MCF 10A (cell line): Measurements from ENCODE around the gene TBX5. TPM values are rescaled to one million over a fixed set of nuclear protein-coding genes. Genes with fewer than 3 reads are reported as not detected.

Source experiments
- BruUV-seq: library from RNA; stranded (reverse); fragments of 400-500 nt; replicated peaks from 2 replicates; lab custom pipeline; 2021; lab: Mats Ljungman, UMichigan
- CTCF ChIA-PET: fragments of 300-600 bp; sonication (Branson Sonifier 250); formaldehyde crosslinking; extraction: SDS; loops from one replicate; lab custom pipeline; 2021; ENCODE audit warnings: antibody characterized with exemption, inconsistent platforms; lab: Yijun Ruan, JAX
- POLR2A ChIA-PET: fragments of 300-600, 350-650 bp; sonication (Branson Sonifier 250); formaldehyde crosslinking; extraction: SDS; loops from one replicate; lab custom pipeline; 2020; ENCODE audit warnings: antibody characterized with exemption, inconsistent platforms; lab: Yijun Ruan, JAX
- DNase-seq: peaks from one replicate; pipeline ENCODE4 v3.0.0-alpha.2; 2018; ENCODE audit not compliant: unreplicated experiment
- H3K27ac Mint-ChIP-seq: one replicate; pipeline ENCODE4 v1.8.0; 2022; ENCODE audit warnings: mild to moderate bottlenecking, low read depth, mixed read lengths; ENCODE audit not compliant: unreplicated experiment
- H3K27me3 Mint-ChIP-seq: one replicate; pipeline ENCODE4 v1.8.0; 2022; ENCODE audit warnings: mixed read lengths; ENCODE audit not compliant: insufficient read depth, unreplicated experiment
- H3K36me3 Mint-ChIP-seq: one replicate; pipeline ENCODE4 v1.8.0; 2022; ENCODE audit warnings: mild to moderate bottlenecking, moderate library complexity, mixed read lengths; ENCODE audit not compliant: insufficient read depth, unreplicated experiment
- H3K4me1 Mint-ChIP-seq: one replicate; pipeline ENCODE4 v1.8.0; 2022; ENCODE audit warnings: mixed read lengths; ENCODE audit not compliant: insufficient read depth, unreplicated experiment
- H3K4me3 Mint-ChIP-seq: one replicate; pipeline ENCODE4 v1.8.0; 2022; ENCODE audit warnings: mild to moderate bottlenecking, moderate library complexity, mixed read lengths; ENCODE audit not compliant: unreplicated experiment
- H3K9me3 Mint-ChIP-seq: one replicate; pipeline ENCODE4 v1.8.0; 2022; ENCODE audit warnings: mixed read lengths; ENCODE audit not compliant: unreplicated experiment
- intact Hi-C: fragments of 100-400 bp; cut with micrococcal nuclease; formaldehyde crosslinking; loops from 2 replicates; pipeline ENCODE4 v1.14.1; 2022
- total RNA-seq: library from RNA; stranded (reverse); gene quantifications from 2 replicates; pipeline ENCODE4 v1.2.3, GENCODE V29; 2022
- TF ChIP-seq, protein P1 (sequence below): fragments of 200-600 bp; IDR thresholded peaks from one replicate; pipeline ENCODE4 v1.8.0; 2022; ENCODE audit warnings: antibody characterized with exemption, mild to moderate bottlenecking; ENCODE audit not compliant: unreplicated experiment

Gene TBX5
- total RNA-seq, 1 experiment from 2014 or later = not detected

DNA sequence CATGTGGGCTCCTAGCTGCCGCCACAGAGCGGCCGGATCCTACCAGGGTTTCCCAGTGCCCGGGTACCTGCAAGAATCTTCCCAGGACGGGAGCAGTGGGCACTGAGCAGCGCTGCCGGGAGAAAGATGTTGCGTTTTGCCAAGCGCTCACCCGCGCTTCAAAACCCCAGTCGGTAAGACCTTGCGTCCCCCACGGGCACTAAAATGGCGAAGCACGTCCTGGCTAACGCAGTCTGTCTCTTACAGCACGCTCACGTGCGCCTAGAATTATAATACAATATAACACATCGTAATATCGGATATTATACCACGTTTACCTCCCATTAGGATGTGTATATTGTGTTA, 35.1 kb upstream of the TBX5 start:
- POLR2A ChIA-PET = interaction anchor here (0.5 kb wide), 1 partner anchor 452 kb away, joined by 3 read pairs; no protein-coding TSS in a partner anchor
- Mint-ChIP-seq H3K4me3 (no peak overlapping the region), H3K4me1 (peaks cover 4% of the 10 kb centered on the region), H3K36me3 (no peaks in the 10 kb centered on the region), H3K27me3 (peaks cover 75% of the 10 kb centered on the region), H3K9me3 (peaks cover 8% of the 10 kb centered on the region), H3K27ac (no peak overlapping the region)
- BruUV-seq = no TSS peak
- DNase-seq = no peak
- intact Hi-C loops = no loop called here
- TF ChIP-seq, protein P1, sequence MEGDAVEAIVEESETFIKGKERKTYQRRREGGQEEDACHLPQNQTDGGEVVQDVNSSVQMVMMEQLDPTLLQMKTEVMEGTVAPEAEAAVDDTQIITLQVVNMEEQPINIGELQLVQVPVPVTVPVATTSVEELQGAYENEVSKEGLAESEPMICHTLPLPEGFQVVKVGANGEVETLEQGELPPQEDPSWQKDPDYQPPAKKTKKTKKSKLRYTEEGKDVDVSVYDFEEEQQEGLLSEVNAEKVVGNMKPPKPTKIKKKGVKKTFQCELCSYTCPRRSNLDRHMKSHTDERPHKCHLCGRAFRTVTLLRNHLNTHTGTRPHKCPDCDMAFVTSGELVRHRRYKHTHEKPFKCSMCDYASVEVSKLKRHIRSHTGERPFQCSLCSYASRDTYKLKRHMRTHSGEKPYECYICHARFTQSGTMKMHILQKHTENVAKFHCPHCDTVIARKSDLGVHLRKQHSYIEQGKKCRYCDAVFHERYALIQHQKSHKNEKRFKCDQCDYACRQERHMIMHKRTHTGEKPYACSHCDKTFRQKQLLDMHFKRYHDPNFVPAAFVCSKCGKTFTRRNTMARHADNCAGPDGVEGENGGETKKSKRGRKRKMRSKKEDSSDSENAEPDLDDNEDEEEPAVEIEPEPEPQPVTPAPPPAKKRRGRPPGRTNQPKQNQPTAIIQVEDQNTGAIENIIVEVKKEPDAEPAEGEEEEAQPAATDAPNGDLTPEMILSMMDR = no peak
- CTCF ChIA-PET = interaction anchor here (1.1 kb wide), 1 partner anchor 35 kb away, joined by 3 read pairs; no protein-coding TSS in a partner anchor

DNA sequence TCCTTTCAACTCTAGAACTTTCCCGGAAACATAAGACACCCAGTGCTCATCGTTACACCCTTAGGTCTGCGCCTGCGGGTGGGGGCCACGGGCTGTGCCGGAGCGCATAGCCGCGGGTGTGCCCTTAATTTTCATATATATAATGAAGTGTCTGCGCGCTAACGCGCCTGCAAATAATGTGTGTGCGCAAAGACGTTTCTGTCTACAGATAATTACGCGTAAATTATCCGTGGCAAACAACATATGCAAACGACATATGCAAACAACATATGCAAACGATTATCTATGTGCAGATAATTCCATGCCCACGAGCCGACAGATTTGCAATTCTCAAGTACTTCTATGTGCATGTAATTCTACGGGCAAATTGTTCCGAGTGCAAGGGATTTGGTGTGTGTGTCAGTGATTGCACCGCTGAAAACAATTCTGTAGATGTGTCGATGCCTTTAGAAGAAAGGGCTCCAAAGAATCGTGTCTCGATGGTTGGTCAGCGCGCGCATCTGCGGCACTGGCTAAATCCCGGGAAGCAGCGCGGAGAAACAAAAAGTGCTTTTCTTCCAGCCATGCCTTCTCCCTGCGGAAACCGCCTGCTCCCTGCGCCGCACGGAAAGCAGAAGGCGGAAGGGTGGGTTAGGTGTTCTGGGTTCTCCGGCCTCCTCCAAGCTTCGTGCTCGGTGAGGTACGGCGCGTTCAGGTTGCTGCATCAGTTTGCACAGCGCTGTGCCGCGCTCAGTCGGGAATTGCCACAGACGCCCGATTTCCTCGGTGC, 34.5 kb upstream of the TBX5 start:
- no peak overlapping the region for H3K27ac Mint-ChIP-seq
- CTCF ChIA-PET = no interaction called here
- no TSS peak for BruUV-seq

DNA sequence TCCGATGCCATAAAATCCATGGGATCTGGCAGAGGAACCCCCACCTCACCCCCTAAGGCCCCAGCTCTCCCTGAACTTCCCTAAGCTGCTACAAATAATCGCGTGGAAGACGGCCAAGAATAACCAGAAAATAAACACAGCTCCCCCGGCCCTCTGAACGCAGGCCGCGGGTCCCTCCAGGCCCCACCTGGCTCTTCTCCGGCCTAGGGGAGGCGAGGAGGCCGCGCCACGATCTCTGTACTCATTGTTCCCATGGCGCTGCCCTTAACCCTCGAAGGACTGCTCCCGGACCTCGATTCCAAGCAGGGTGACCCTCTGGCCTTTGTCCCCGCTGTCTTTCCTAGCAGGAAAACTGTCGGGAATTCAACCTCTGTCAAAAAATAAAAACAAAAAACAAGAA, 33.9 kb upstream of the TBX5 start:
- ChIA-PET CTCF (no interaction called here), POLR2A (no interaction called here)
- Mint-ChIP-seq H3K36me3 (no peaks in the 10 kb centered on the region), H3K4me3 (no peak overlapping the region), H3K9me3 (peaks cover 8% of the 10 kb centered on the region), H3K4me1 (peaks cover 4% of the 10 kb centered on the region), H3K27me3 (peaks cover 64% of the 10 kb centered on the region), H3K27ac (no peak overlapping the region)
- DNase-seq = no peak
- intact Hi-C loops = no loop called here
- TF ChIP-seq, protein P1 = no peak
- no TSS peak for BruUV-seq

More for the DNA sequence above, 34.5 kb upstream of the TBX5 start:
- peaks cover 70% of the 10 kb centered on the region for H3K27me3 Mint-ChIP-seq
- H3K9me3 Mint-ChIP-seq = peaks cover 8% of the 10 kb centered on the region
- H3K36me3 Mint-ChIP-seq = no peaks in the 10 kb centered on the region
- H3K4me1 Mint-ChIP-seq = peaks cover 4% of the 10 kb centered on the region
- POLR2A ChIA-PET = no interaction called here
- H3K4me3 Mint-ChIP-seq = no peak overlapping the region
- no peak for DNase-seq
- TF ChIP-seq, protein P1 = no peak
- intact Hi-C loops = no loop called here

DNA sequence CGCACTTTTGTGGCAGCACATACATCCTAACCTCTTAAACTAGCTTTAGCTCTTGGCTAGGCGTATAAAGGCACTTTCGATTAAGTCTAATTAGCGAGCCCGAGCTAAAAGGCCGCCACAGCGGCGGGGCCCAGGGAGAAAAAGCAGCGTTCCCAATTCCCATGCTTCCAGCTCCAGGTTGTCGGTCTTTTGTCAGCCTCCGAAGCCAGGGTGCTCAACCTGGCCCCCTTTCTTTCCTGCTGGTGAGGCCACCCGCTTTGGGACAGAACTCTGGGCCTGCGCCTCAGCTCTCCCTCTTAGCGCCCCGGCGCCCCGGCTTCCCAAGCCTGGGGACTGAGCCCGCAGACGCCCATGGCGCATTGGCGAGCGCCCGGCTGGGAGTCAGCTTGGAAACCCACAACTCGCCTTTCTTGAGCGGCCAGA, 33.3 kb upstream of the TBX5 start:
- no TSS peak for BruUV-seq
- no peak for DNase-seq
- Mint-ChIP-seq H3K4me3 (no peak overlapping the region), H3K4me1 (peaks cover 4% of the 10 kb centered on the region), H3K36me3 (no peaks in the 10 kb centered on the region), H3K27ac (no peak overlapping the region), H3K9me3 (peaks cover 8% of the 10 kb centered on the region), H3K27me3 (peaks cover 64% of the 10 kb centered on the region)
- TF ChIP-seq, protein P1 = no peak
- POLR2A ChIA-PET = no interaction called here
- CTCF ChIA-PET = no interaction called here
- intact Hi-C loops = no loop called here
